Measurements from ENCODE around the gene MXD1. TPM values are rescaled to one million over a fixed set of nuclear protein-coding genes. Genes with fewer than 3 reads are reported as not detected.
A peak's percentile ranks its signal among the peaks of the same experiment; 100 is the strongest.

MXD1 gene
- polyA plus RNA-seq, 3 donors = 83.1 to 247 (median 112) TPM

GRCh38 chr2:69935011-69935410, 20.1 kb downstream of the MXD1 start:
- Mint-ChIP-seq H3K27ac (peak overlapping the region; percentile 6 to 94 (median 75)), H3K36me3 (peaks cover 75% of the 10 kb centered on the region in 2 donors), H3K4me1 (peaks cover 63% of the 10 kb centered on the region), H3K4me3 (no peak overlapping the region), H3K27me3 (ENCODE audit: low read depth in 3 of 3) (no peaks in the 10 kb centered on the region), H3K9me3 (peaks cover 0 to 1% (median 0%) of the 10 kb centered on the region in 7 donors)
- no peaks in the 10 kb centered on the region for H3K27me3 ChIP-seq (ENCODE audit: control insufficient read depth in 2 of 2, insufficient read depth in 2 of 2, low read length in 2 of 2)
- H3K36me3 ChIP-seq (replicated peaks in 1 of 2; ENCODE audit: control insufficient read depth in 1 of 2, insufficient read depth in 2 of 2, low read length in 2 of 2) = peaks cover 58 to 63% of the 10 kb centered on the region in 2 donors
- peaks cover 66% of the 10 kb centered on the region for H4K20me1 ChIP-seq (ENCODE audit: insufficient read depth, low read length)
- peaks cover 57 to 71% of the 10 kb centered on the region in 2 donors for H3K4me1 ChIP-seq (ENCODE audit: control insufficient read depth in 1 of 2, insufficient read depth in 2 of 2, low read length in 2 of 2)
- no peaks in the 10 kb centered on the region for H3K9me3 ChIP-seq (replicated peaks in 1 of 2; ENCODE audit: control insufficient read depth in 1 of 2, insufficient read depth in 1 of 2, low read length in 2 of 2)
- WGBS (ENCODE audit: insufficient coverage) = 98% methylated on average over 5 of the region's 5 CpGs
- H2AFZ ChIP-seq (ENCODE audit: insufficient read depth, low read depth, low read length, poor library complexity, severe bottlenecking) = no peak overlapping the region
- H3K9ac ChIP-seq (ENCODE audit: insufficient read depth, low read length, poor library complexity, severe bottlenecking) = no peak overlapping the region
- no peak overlapping the region for H3K4me3 ChIP-seq (replicated peaks in 1 of 3; ENCODE audit: low read depth in 2 of 3, low read length in 3 of 3)
- H3K27ac ChIP-seq (ENCODE audit: low read depth in 1 of 2, low read length in 2 of 2) = peak overlapping the region in 1 of 2 donors; percentile 94
- no peak for TF ChIP-seq CTCF (IDR thresholded peaks at IDR 0.05)
- no peak overlapping the region for H3K4me2 ChIP-seq (replicated peaks; ENCODE audit: extremely low read depth, low read length, poor library complexity, severe bottlenecking)
- H3K79me2 ChIP-seq (ENCODE audit: insufficient read depth, low read length) = peaks cover 79% of the 10 kb centered on the region
- DNase-seq = no peak
- intact Hi-C loops (cut with micrococcal nuclease) = loop anchor here in 1 of 2 donors (5.0 kb wide), 1 partner anchor 52 kb away; no protein-coding TSS in a partner anchor

DNA sequence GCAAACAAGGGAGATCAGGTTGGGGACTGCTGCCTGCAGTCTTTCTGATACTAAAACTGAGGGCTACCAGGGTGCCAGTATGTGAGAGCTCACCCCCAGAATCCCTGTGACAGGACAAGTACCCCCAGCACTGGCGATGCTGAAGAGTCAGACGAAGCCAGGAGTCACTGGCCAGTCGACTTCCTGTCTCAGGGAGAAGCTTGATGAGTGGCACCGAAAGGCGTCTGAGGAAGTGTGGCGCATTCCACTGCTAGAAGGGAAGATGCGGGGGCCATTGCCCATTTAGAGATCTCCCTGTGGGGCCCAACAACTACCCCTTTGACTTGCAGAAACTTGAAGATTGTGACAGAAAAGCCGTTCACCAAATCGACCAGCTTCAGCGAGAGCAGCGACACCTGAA, 22.0 kb downstream of the MXD1 start:
- Histone ChIP-seq H3K9ac (ENCODE audit: insufficient read depth, low read length, poor library complexity, severe bottlenecking) (peak overlapping the region; percentile 17), H3K4me3 (replicated peaks in 1 of 3; ENCODE audit: low read depth in 2 of 3, low read length in 3 of 3) (no peak overlapping the region), H3K27ac (ENCODE audit: low read depth in 1 of 2, low read length in 2 of 2) (peak overlapping the region; percentile 24 to 94), H3K4me2 (replicated peaks; ENCODE audit: extremely low read depth, low read length, poor library complexity, severe bottlenecking) (no peak overlapping the region), H4K20me1 (ENCODE audit: insufficient read depth, low read length) (peaks cover 66% of the 10 kb centered on the region), H3K36me3 (replicated peaks in 1 of 2; ENCODE audit: control insufficient read depth in 1 of 2, insufficient read depth in 2 of 2, low read length in 2 of 2) (peaks cover 69 to 73% of the 10 kb centered on the region in 2 donors), H3K79me2 (ENCODE audit: insufficient read depth, low read length) (peaks cover 79% of the 10 kb centered on the region), H3K27me3 (ENCODE audit: control insufficient read depth in 2 of 2, insufficient read depth in 2 of 2, low read length in 2 of 2) (no peaks in the 10 kb centered on the region), H3K4me1 (ENCODE audit: control insufficient read depth in 1 of 2, insufficient read depth in 2 of 2, low read length in 2 of 2) (peaks cover 41 to 52% of the 10 kb centered on the region in 2 donors), H2AFZ (ENCODE audit: insufficient read depth, low read depth, low read length, poor library complexity, severe bottlenecking) (no peak overlapping the region), H3K9me3 (replicated peaks in 1 of 2; ENCODE audit: control insufficient read depth in 1 of 2, insufficient read depth in 1 of 2, low read length in 2 of 2) (no peaks in the 10 kb centered on the region)
- DNase-seq = peak in 2 of 3 donors; percentile 61 to 69
- Mint-ChIP-seq H3K27ac (peak overlapping the region; percentile 38 to 86 (median 79)), H3K4me3 (no peak overlapping the region), H3K4me1 (peaks cover 47% of the 10 kb centered on the region), H3K9me3 (peaks cover 0 to under 1% (median 0%) of the 10 kb centered on the region in 7 donors), H3K27me3 (ENCODE audit: low read depth in 3 of 3) (no peaks in the 10 kb centered on the region), H3K36me3 (peaks cover 79 to 83% of the 10 kb centered on the region in 2 donors)
- intact Hi-C loops (cut with micrococcal nuclease) = loop anchor here in 1 of 2 donors (5.0 kb wide), 1 partner anchor 50 kb away; no protein-coding TSS in a partner anchor
- TF ChIP-seq CTCF (IDR thresholded peaks at IDR 0.05) = no peak
- 42% methylated on average over 10 of the region's 11 CpGs for WGBS (ENCODE audit: insufficient coverage)

Measured in CD14-positive monocyte (primary cell).